IPS-NIHi11 (cell line): Measurements from ENCODE around the gene UGT2B11.
"Not testable (repeated sequence)": the region's sequence is repeated elsewhere in the genome, so short reads cannot be mapped to it uniquely, and the experiment has no call there.

Experiments used
- DNase-seq: peaks from one replicate; pipeline ENCODE4 v3.0.0; 2012; ENCODE audit warnings: mixed read lengths, low spot score

Gene UGT2B11

DNA sequence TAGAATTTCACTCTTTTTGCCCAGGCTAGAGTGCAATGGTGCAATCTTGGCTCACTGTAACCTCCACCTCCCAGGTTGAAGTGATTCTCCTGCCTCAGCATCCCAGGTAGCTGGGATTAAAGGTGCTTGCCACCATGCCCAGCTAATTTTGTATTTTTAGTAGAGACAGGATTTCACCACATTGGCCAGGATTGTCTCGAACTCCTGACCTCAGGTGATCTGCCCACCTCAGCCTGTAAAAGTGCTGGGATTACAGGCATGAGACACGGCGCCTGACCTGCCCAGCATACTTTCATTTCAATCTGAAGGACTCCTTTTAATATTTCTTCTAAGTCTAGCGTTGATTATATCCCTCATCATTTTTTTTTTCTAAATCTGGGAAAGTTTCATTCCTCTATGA lies 45.4 kb downstream of the UGT2B11 start:
- not testable (repeated sequence) for DNase-seq

DNA sequence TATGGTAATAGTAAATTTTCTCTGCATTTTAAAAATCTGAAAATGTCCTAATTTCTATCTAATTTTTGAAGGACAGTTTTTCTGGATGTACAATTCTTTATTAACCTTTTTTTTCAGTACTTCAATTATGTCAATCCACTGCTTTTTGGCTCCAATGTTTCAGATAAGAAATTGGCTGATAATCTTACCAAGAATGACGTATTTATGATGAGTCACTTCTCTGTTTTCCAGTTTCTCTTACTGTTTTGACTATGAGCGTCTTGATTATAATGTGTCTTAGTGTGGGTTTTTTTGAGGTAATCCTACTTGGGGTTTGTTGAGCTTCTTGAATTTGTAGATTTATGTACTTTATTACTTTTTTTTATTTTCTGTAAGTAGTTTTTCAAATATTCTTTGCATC lies 47.2 kb downstream of the UGT2B11 start:
- no peak for DNase-seq

DNA sequence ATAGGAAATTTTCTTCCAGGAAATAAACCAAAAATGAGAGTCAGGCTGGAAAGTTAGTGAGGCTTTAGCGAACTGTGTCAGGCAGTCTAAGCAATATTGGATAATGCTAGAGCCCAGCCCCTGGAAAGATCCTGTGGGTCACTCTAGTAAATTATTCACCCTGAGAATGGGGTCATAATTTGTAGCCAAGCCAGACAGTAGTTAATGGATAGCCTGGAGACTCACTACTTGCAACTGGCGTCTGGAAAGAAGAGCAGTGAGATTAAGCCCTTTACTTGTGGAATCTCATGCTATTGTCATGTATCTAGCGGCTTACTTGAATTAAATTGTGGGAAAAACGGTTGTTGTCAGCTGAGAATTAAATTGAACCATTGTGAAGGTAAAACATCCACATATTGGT lies 48.2 kb downstream of the UGT2B11 start:
- DNase-seq = not testable (repeated sequence)

DNA sequence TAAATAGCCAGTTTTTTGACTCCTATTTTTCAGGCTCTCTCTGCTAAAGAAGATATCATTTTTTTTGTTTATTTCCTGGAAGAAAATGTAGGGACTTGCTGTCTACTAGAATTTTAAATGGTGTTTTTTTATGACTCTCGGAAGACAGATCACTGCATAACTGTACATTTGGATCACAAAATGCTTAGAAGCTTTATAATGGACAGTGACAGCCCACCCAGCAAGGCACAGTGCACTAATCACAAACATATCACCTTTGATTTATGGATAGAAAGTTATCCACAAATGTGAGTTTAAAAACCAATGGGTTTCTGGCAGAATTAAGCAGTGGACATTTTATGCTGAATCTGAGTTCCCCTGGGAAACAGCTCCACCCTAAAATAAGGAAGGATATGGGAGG lies 48.8 kb downstream of the UGT2B11 start:
- DNase-seq = not testable (repeated sequence)

DNA sequence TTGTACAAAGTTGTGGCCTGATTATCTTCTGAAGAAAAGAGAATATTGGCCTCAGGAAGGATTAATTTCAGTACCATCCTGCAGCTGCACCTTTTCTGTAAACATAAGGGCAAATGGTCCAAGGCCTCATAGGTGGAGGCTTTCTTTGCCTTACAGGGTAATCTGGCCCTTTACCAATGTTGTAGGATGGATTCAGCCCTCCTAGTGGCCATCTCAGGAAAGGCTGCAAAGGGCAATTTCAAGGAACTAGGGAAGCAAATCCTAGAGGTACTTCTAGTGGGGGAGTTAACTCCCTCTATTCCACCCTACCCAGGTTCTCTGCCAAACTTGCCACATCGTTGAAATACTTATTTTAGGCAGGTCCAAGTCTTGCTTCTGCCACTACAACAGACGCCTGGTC lies 57.6 kb downstream of the UGT2B11 start:
- DNase-seq = peak; percentile 7

DNA sequence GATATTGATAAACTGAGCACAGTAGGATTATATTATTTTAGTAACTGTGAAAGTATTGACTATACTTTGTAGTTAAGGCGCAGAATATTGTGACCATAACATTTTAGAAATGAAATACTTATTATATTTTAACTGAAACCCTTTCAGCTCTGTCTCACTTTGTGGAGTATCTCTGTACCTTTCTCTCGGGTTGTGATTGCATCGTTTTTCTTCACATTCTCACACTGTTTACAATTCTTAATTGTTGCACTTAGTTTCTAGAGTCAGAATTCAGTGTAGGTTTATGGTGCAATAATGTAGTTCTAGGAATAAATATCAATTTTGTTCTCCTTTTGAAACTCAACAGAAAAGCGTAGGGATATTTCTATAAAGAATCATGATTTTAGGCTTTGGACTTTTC lies 60.5 kb downstream of the UGT2B11 start:
- no peak for DNase-seq
